ENCODE results near the gene HES3.

Gene HES3

GRCh38 chr1:6243053-6243834 is 735 bp upstream of the HES3 start:
- no peak overlapping the region for H3K4me3 ChIP-seq (replicated peaks; ENCODE audit: low read depth, low read length)
- peaks cover 10% of the 10 kb centered on the region for H3K27me3 ChIP-seq (replicated peaks; ENCODE audit: control insufficient read depth, insufficient read depth, low read length)

GRCh38 chr1:6244401-6245049 is 546 bp downstream of the HES3 start:
- Histone ChIP-seq H3K27me3 (replicated peaks; ENCODE audit: control insufficient read depth, insufficient read depth, low read length) (peaks cover 10% of the 10 kb centered on the region), H3K36me3 (ENCODE audit: control insufficient read depth, insufficient read depth, low read length) (no peaks in the 10 kb centered on the region), H3K4me3 (replicated peaks; ENCODE audit: low read depth, low read length) (no peak overlapping the region)
- DNase-seq (ENCODE audit: extremely low read depth, insufficient read length), result peak; percentile 15
- no peak for TF ChIP-seq CTCF (IDR thresholded peaks at IDR 0.05; ENCODE audit: insufficient read depth, low read length, poor library complexity, severe bottlenecking)

More at GRCh38 chr1:6243053-6243834, 735 bp upstream of the HES3 start:
- no peak for TF ChIP-seq CTCF (IDR thresholded peaks at IDR 0.05; ENCODE audit: insufficient read depth, low read length, poor library complexity, severe bottlenecking)
- DNase-seq (ENCODE audit: extremely low read depth, insufficient read length), result peak; percentile 6
- no peaks in the 10 kb centered on the region for H3K36me3 ChIP-seq (ENCODE audit: control insufficient read depth, insufficient read depth, low read length)

- Histone ChIP-seq H3K4me3 (replicated peaks; ENCODE audit: low read depth, low read length) (peak overlapping the region; percentile 64), H3K36me3 (ENCODE audit: control insufficient read depth, insufficient read depth, low read length) (no peaks in the 10 kb centered on the region), H3K27me3 (replicated peaks; ENCODE audit: control insufficient read depth, insufficient read depth, low read length) (peaks cover 10% of the 10 kb centered on the region)
- peak; percentile 85 for TF ChIP-seq CTCF (IDR thresholded peaks at IDR 0.05; ENCODE audit: insufficient read depth, low read length, poor library complexity, severe bottlenecking)
- DNase-seq (ENCODE audit: extremely low read depth, insufficient read length), result peak; percentile 85
Measured at GRCh38 chr1:6245086-6245868, 1.3 kb downstream of the HES3 start.

- peak overlapping the region; percentile 64 for H3K4me3 ChIP-seq (replicated peaks; ENCODE audit: low read depth, low read length)
- H3K27me3 ChIP-seq (replicated peaks; ENCODE audit: control insufficient read depth, insufficient read depth, low read length), result peaks cover 8% of the 10 kb centered on the region; the same call in 1 of the 2 replicates
- H3K36me3 ChIP-seq (ENCODE audit: control insufficient read depth, insufficient read depth, low read length), result no peaks in the 10 kb centered on the region
- DNase-seq (ENCODE audit: extremely low read depth, insufficient read length), result peak; percentile 55
- TF ChIP-seq CTCF (IDR thresholded peaks at IDR 0.05; ENCODE audit: insufficient read depth, low read length, poor library complexity, severe bottlenecking), result no peak
Measured at GRCh38 chr1:6245869-6246496, 2.0 kb downstream of the HES3 start.

Data from GM06990 (cell line).